AG04449 (cell line): Measurements from ENCODE around the gene GSDME.

Experiments
- CTCF ChIA-PET: fragments of 350-600 bp; formaldehyde crosslinking; extraction: SDS; loops from one replicate; lab custom pipeline; 2021; ENCODE audit warnings: antibody characterized with exemption; lab: Yijun Ruan, JAX
- POLR2A ChIA-PET: fragments of 400-600, 350-600 bp; formaldehyde crosslinking; extraction: SDS; loops from one replicate; lab custom pipeline; 2020; ENCODE audit warnings: antibody characterized with exemption, inconsistent platforms; lab: Yijun Ruan, JAX
- DNase-seq: peaks from one replicate; pipeline ENCODE4 v3.0.0-alpha.2; 2010; ENCODE audit warnings: low read depth, low spot score
- H3K4me3 ChIP-seq: 2 replicates; pipeline ENCODE4 v1.5.1; 2011; ENCODE audit warnings: low read depth, mild to moderate bottlenecking, control low read depth, low read length
- TF ChIP-seq, protein P1 (sequence below): IDR thresholded peaks from one replicate; pipeline ENCODE4 v1.5.1; 2011; ENCODE audit warnings: mild to moderate bottlenecking, moderate library complexity, low read length, control low read depth, inconsistent platforms; ENCODE audit not compliant: insufficient read depth; ENCODE audit errors: missing control alignments

Gene GSDME

DNA sequence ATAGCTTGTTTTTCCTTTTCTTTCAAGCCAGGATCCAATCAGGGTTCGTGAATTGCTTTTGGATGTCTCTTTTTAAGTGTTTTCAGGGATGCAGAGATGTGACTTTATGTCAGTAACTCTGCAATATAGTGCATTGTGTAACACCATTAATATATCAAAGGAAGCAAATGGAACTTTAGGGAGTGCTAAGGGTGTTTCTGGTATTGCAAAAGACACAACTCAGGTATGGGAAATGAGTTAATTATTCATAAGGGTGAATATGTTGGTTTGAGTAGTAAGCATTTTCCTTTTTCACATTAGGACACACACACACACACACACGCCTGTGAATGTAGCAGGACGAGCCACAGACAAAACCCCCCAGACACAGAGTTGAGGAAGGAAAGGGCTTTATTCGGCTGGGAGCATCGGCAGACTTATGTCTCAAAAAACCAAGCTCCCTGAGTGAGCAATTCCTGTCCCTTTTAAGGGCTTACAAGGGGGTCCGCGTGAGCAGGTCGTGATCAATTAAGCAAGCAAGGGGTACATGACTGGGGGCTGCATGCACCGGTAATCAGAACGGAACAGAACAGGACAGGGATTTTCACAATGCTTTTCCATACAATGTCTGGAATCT is 31.8 kb upstream of the GSDME start:
- POLR2A ChIA-PET: no interaction called here
- CTCF ChIA-PET: interaction anchor here (1.2 to 2.5 kb wide), 3 partner anchors 14 to 310 kb away, joined by 3 to 7 read pairs (median 7); no protein-coding TSS in a partner anchor
- TF ChIP-seq, protein P1, sequence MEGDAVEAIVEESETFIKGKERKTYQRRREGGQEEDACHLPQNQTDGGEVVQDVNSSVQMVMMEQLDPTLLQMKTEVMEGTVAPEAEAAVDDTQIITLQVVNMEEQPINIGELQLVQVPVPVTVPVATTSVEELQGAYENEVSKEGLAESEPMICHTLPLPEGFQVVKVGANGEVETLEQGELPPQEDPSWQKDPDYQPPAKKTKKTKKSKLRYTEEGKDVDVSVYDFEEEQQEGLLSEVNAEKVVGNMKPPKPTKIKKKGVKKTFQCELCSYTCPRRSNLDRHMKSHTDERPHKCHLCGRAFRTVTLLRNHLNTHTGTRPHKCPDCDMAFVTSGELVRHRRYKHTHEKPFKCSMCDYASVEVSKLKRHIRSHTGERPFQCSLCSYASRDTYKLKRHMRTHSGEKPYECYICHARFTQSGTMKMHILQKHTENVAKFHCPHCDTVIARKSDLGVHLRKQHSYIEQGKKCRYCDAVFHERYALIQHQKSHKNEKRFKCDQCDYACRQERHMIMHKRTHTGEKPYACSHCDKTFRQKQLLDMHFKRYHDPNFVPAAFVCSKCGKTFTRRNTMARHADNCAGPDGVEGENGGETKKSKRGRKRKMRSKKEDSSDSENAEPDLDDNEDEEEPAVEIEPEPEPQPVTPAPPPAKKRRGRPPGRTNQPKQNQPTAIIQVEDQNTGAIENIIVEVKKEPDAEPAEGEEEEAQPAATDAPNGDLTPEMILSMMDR: no peak
- DNase-seq: no peak
- no peak overlapping the region for H3K4me3 ChIP-seq

DNA sequence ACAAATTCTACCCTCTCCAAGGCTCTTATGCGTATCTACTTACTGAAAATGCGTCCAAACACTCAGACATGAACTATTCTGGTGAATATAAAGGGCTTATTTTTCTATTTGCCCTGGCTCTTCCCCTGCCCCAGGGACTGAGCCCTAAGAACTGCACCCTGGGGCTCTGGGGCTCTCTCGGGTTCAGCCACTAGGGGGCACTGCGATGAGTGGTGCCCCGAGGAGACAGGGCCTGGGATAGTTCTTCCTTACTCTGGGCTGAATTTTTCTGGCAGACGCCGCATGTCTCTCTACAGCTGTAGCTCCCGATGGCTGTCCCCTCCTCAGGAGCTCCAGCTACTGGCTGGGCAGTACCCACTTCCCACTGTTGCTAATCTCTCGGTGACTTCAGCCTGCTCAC is 30.8 kb upstream of the GSDME start:
- H3K4me3 ChIP-seq: no peak overlapping the region
- CTCF ChIA-PET: interaction anchor here (1.4 to 2.5 kb wide), 2 partner anchors 306 to 311 kb away, joined by 7 read pairs; no protein-coding TSS in a partner anchor
- DNase-seq: no peak
- POLR2A ChIA-PET: no interaction called here
- TF ChIP-seq, protein P1: peak; percentile 3

GRCh38 chr7:24786941-24787340 is 29.7 kb upstream of the GSDME start:
- peak; percentile 91 for DNase-seq
- ChIA-PET POLR2A (no interaction called here), CTCF (interaction anchor here (2.5 kb wide), 1 partner anchor 312 kb away, joined by 7 read pairs; no protein-coding TSS in a partner anchor)
- no peak overlapping the region for H3K4me3 ChIP-seq
- TF ChIP-seq, protein P1: no peak

DNA sequence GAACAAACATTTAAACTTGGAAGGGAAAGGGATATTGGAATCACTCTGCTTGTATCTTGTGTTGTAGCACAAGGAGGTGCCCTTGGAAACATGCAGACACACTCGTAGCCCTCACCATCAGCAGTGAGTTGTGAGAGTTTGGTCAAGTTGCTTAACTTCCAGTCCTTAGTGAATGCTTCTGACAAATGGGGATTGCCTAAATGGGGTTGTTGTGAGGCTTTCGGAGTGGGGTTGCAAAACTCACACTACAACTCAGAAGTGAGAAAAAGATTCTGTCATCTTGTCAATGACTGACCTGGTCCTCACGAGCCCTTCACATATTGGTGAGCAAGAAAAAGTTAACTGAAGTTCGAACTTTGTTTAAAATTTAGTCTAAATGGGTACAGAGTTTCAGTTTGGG is 29.0 kb upstream of the GSDME start:
- TF ChIP-seq, protein P1: no peak
- CTCF ChIA-PET: no interaction called here
- H3K4me3 ChIP-seq: no peak overlapping the region

GRCh38 chr7:24784277-24784676 is 27.0 kb upstream of the GSDME start:
- POLR2A ChIA-PET: no interaction called here
- H3K4me3 ChIP-seq: no peak overlapping the region
- TF ChIP-seq, protein P1: no peak
- no peak for DNase-seq
- CTCF ChIA-PET: no interaction called here

More for the DNA sequence above, 29.0 kb upstream of the GSDME start:
- POLR2A ChIA-PET: no interaction called here
- DNase-seq: no peak

DNA sequence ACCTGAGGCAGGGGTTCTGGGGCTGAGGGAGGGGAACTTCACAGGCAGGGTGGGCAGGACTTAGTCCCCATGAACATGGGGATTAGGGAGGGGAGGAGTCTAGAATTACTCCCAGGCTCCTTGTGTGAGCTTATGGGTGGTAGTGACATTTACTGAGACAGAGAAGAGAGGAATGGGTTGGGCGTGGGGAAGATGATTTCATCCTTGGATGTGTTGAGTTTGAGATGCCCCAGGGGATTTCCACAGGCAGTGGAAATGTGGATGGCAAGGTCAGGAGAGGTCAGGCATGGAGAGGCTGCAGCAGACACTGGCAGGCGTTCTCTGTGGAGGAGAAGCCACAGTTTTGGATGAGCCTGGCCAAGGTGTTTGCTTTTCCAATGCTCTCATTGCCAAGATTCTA is 26.4 kb upstream of the GSDME start:
- ChIA-PET POLR2A (interaction anchor here (1.0 kb wide), 1 partner anchor 341 kb away, joined by 4 read pairs; no protein-coding TSS in a partner anchor), CTCF (interaction anchor here (1.3 to 1.6 kb wide), 2 partner anchors 29 to 309 kb away, joined by 6 to 7 read pairs; no protein-coding TSS in a partner anchor)
- no peak for DNase-seq
- TF ChIP-seq, protein P1: no peak
- H3K4me3 ChIP-seq: no peak overlapping the region
